ENCODE results near the gene IFI30. TPM values are rescaled to one million over a fixed set of nuclear protein-coding genes. Genes with fewer than 3 reads are reported as not detected.

IFI30 gene
- total RNA-seq (ENCODE audit: unreplicated experiment), result 0.76 TPM
- long read RNA-seq, result 0 reads

DNA sequence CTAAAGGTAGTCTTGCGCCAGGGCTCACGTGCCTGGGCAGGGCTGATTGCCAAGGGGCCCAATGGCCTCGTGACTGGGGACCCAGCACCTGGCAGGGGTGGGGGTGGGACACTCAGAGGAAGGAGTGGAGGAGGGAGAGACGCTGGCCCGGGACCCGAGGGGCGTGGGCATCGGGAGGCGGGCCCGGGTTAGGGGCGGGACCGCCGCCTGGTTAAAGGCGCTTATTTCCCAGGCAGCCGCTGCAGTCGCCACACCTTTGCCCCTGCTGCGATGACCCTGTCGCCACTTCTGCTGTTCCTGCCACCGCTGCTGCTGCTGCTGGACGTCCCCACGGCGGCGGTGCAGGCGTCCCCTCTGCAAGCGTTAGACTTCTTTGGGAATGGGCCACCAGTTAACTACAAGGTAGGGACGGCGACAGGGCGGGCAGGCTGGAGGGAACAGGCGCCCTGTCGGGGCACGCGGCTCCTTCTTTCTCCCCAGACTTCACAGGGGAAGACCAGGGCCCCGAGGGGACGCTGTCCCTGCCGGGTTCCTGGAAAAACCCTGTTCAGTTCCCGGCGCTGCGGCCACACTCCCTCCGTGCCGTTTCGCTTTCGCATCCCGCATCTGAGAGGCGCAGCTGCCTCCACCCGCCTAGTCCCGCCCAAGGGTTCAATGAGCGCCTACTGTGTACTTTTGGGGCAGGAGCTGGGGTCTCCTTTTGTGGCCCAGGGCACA lies at the start of gene IFI30:
Gene IFI30 (plus strand): TSS at position 242 of the 717 bp plus-strand sequence. CDS start 29 bp downstream, at position 271.
- peak within 1 kb of the TSS; percentile 72 for H3K4me3 Mint-ChIP-seq (ENCODE audit: unreplicated experiment)
- no peak for TF ChIP-seq CTCF (IDR thresholded peaks at IDR 0.05; ENCODE audit: partially characterized antibody, unreplicated experiment)
- peaks cover 6% of the 10 kb centered on the region for H3K27me3 Mint-ChIP-seq (ENCODE audit: unreplicated experiment)
- H3K27ac Mint-ChIP-seq (ENCODE audit: unreplicated experiment), result no peak within 1 kb of the TSS
- H3K36me3 Mint-ChIP-seq (ENCODE audit: unreplicated experiment), result no peaks in the 10 kb centered on the region
- H3K9me3 Mint-ChIP-seq (ENCODE audit: unreplicated experiment), result no peaks in the 10 kb centered on the region
- H3K4me1 Mint-ChIP-seq (ENCODE audit: low read depth, unreplicated experiment), result no peaks in the 10 kb centered on the region
- DNase-seq, result no peak

DNA sequence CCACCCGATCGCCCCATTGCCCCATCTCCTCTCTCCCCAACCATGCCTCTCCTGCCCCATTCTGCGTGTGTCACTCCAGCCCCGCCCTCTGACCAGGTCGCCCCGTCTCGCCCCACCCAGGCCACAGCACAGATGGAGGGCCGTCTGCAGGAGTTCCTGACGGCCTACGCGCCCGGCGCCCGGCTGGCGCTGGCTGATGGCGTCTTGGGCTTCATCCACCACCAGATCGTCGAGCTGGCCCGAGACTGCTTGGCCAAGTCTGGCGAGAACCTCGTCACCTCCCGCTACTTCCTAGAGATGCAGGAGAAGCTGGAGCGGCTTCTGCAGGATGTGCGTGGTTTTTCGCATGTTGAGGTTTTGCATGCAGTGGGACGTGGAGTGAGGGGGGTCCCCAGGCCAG lies 49.8 kb upstream of the IFI30 start:
- TF ChIP-seq CTCF (IDR thresholded peaks at IDR 0.05; ENCODE audit: partially characterized antibody, unreplicated experiment), result no peak
- no peaks in the 10 kb centered on the region for H3K9me3 Mint-ChIP-seq (ENCODE audit: unreplicated experiment)
- H3K27ac Mint-ChIP-seq (ENCODE audit: unreplicated experiment), result no peak overlapping the region
- no peaks in the 10 kb centered on the region for H3K36me3 Mint-ChIP-seq (ENCODE audit: unreplicated experiment)
- DNase-seq, result no peak
- H3K4me1 Mint-ChIP-seq (ENCODE audit: low read depth, unreplicated experiment), result peaks cover 2% of the 10 kb centered on the region
- H3K4me3 Mint-ChIP-seq (ENCODE audit: unreplicated experiment), result no peak overlapping the region
- H3K27me3 Mint-ChIP-seq (ENCODE audit: unreplicated experiment), result peaks cover 10% of the 10 kb centered on the region

- no peaks in the 10 kb centered on the region for H3K36me3 Mint-ChIP-seq (ENCODE audit: unreplicated experiment)
- no peak for TF ChIP-seq CTCF (IDR thresholded peaks at IDR 0.05; ENCODE audit: partially characterized antibody, unreplicated experiment)
- no peaks in the 10 kb centered on the region for H3K9me3 Mint-ChIP-seq (ENCODE audit: unreplicated experiment)
- no peak for DNase-seq
- no peak overlapping the region for H3K27ac Mint-ChIP-seq (ENCODE audit: unreplicated experiment)
- H3K4me1 Mint-ChIP-seq (ENCODE audit: low read depth, unreplicated experiment), result no peaks in the 10 kb centered on the region
- peaks cover 3% of the 10 kb centered on the region for H3K27me3 Mint-ChIP-seq (ENCODE audit: unreplicated experiment)
- no peak overlapping the region for H3K4me3 Mint-ChIP-seq (ENCODE audit: unreplicated experiment)
These were observed 47.5 kb upstream of the IFI30 start for GRCh38 chr19:18126097-18126496.

- no peak overlapping the region for H3K27ac Mint-ChIP-seq (ENCODE audit: unreplicated experiment)
- H3K4me3 Mint-ChIP-seq (ENCODE audit: unreplicated experiment), result no peak overlapping the region
- no peaks in the 10 kb centered on the region for H3K36me3 Mint-ChIP-seq (ENCODE audit: unreplicated experiment)
- TF ChIP-seq CTCF (IDR thresholded peaks at IDR 0.05; ENCODE audit: partially characterized antibody, unreplicated experiment), result no peak
- H3K27me3 Mint-ChIP-seq (ENCODE audit: unreplicated experiment), result peaks cover 3% of the 10 kb centered on the region
- H3K9me3 Mint-ChIP-seq (ENCODE audit: unreplicated experiment), result no peaks in the 10 kb centered on the region
- no peaks in the 10 kb centered on the region for H3K4me1 Mint-ChIP-seq (ENCODE audit: low read depth, unreplicated experiment)
- DNase-seq, result no peak
These were observed 45.6 kb upstream of the IFI30 start for GRCh38 chr19:18128044-18128443.

GRCh38 chr19:18128805-18129204 lies 44.8 kb upstream of the IFI30 start:
- Mint-ChIP-seq H3K4me3 (ENCODE audit: unreplicated experiment) (no peak overlapping the region), H3K9me3 (ENCODE audit: unreplicated experiment) (no peaks in the 10 kb centered on the region), H3K4me1 (ENCODE audit: low read depth, unreplicated experiment) (no peaks in the 10 kb centered on the region), H3K36me3 (ENCODE audit: unreplicated experiment) (no peaks in the 10 kb centered on the region), H3K27me3 (ENCODE audit: unreplicated experiment) (peaks cover 2% of the 10 kb centered on the region), H3K27ac (ENCODE audit: unreplicated experiment) (no peak overlapping the region)
- no peak for TF ChIP-seq CTCF (IDR thresholded peaks at IDR 0.05; ENCODE audit: partially characterized antibody, unreplicated experiment)
- no peak for DNase-seq

Data from glutamatergic neuron (in vitro differentiated cells).